Type B pancreatic cell (in vitro differentiated cells): Measurements from ENCODE around the gene DGKG. TPM values are rescaled to one million over a fixed set of nuclear protein-coding genes. Genes with fewer than 3 reads are reported as not detected.

Experiments used
- DNase-seq: peaks from one replicate; pipeline ENCODE4 v3.0.0; 2021; ENCODE audit warnings: mixed read lengths; ENCODE audit not compliant: unreplicated experiment; ENCODE audit errors: extremely low spot score
- H3K27ac Mint-ChIP-seq: 2 replicates; pipeline ENCODE4 v1.8.0; 2021; ENCODE audit warnings: mild to moderate bottlenecking, mixed read lengths
- H3K27me3 Mint-ChIP-seq: 2 replicates; pipeline ENCODE4 v1.8.0; 2021; ENCODE audit warnings: mixed read lengths
- H3K36me3 Mint-ChIP-seq: 2 replicates; pipeline ENCODE4 v1.8.0; 2021; ENCODE audit warnings: mixed read lengths
- H3K4me1 Mint-ChIP-seq: one replicate; pipeline ENCODE4 v1.8.0; 2021; ENCODE audit warnings: mixed read lengths; ENCODE audit not compliant: unreplicated experiment
- H3K4me3 Mint-ChIP-seq: 2 replicates; pipeline ENCODE4 v1.8.0; 2021; ENCODE audit warnings: mild to moderate bottlenecking, mixed read lengths
- H3K9me3 Mint-ChIP-seq: 2 replicates; pipeline ENCODE4 v1.8.0; 2021; ENCODE audit warnings: mixed read lengths
- total RNA-seq: library from RNA; stranded (reverse); gene quantifications from 2 replicates; pipeline ENCODE4 v1.2.1, GENCODE V29; 2021; ENCODE audit warnings: low replicate concordance
- TF ChIP-seq, protein P1 (sequence below): fragments of 200-600 bp; sonication (generic); conservative IDR thresholded peaks from 2 replicates; pipeline ENCODE4 v1.5.0; 2021; ENCODE audit warnings: antibody characterized with exemption, mild to moderate bottlenecking

DGKG gene
- total RNA-seq, 1 donor from 2014 or later, result 11.6 TPM

DNA sequence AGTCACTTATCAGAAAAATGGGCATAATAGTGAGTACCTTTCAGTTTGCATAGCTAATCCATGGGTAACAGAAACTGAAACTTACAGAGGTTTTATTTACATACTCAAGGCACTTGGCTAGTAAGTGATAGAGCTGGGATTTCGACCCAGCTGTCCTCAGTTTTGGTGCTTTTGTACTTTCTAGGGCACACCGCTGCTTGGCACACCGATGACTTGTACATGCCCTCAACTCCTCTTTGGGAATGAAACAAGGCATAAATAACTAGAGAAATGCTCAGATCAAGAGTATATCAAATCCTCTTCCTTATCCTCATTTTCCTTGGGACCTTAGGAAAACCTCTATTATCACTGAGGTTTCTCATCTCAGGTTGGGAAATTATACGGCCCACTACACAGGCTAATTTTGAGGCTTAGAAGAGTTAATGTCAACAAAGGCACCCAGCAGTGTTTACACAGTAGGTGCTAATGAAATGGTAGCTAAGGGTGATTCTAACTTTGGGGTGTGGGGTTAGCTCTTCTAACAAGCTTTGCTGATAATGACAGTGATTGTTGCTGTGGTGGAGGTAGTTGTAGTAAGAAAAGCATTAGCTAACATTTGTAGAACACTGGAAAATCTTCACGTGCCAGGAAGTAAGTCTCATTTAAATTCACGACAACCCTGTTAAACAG is 20.3 kb upstream of the DGKG start:
- no peak overlapping the region for H3K4me3 Mint-ChIP-seq
- H3K9me3 Mint-ChIP-seq, result peaks cover 10% of the 10 kb centered on the region
- H3K27ac Mint-ChIP-seq, result no peak overlapping the region
- TF ChIP-seq, protein P1, sequence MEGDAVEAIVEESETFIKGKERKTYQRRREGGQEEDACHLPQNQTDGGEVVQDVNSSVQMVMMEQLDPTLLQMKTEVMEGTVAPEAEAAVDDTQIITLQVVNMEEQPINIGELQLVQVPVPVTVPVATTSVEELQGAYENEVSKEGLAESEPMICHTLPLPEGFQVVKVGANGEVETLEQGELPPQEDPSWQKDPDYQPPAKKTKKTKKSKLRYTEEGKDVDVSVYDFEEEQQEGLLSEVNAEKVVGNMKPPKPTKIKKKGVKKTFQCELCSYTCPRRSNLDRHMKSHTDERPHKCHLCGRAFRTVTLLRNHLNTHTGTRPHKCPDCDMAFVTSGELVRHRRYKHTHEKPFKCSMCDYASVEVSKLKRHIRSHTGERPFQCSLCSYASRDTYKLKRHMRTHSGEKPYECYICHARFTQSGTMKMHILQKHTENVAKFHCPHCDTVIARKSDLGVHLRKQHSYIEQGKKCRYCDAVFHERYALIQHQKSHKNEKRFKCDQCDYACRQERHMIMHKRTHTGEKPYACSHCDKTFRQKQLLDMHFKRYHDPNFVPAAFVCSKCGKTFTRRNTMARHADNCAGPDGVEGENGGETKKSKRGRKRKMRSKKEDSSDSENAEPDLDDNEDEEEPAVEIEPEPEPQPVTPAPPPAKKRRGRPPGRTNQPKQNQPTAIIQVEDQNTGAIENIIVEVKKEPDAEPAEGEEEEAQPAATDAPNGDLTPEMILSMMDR, result no peak
- DNase-seq, result no peak
- H3K4me1 Mint-ChIP-seq, result peaks cover 4% of the 10 kb centered on the region
- peaks cover 28% of the 10 kb centered on the region for H3K27me3 Mint-ChIP-seq
- no peaks in the 10 kb centered on the region for H3K36me3 Mint-ChIP-seq

DNA sequence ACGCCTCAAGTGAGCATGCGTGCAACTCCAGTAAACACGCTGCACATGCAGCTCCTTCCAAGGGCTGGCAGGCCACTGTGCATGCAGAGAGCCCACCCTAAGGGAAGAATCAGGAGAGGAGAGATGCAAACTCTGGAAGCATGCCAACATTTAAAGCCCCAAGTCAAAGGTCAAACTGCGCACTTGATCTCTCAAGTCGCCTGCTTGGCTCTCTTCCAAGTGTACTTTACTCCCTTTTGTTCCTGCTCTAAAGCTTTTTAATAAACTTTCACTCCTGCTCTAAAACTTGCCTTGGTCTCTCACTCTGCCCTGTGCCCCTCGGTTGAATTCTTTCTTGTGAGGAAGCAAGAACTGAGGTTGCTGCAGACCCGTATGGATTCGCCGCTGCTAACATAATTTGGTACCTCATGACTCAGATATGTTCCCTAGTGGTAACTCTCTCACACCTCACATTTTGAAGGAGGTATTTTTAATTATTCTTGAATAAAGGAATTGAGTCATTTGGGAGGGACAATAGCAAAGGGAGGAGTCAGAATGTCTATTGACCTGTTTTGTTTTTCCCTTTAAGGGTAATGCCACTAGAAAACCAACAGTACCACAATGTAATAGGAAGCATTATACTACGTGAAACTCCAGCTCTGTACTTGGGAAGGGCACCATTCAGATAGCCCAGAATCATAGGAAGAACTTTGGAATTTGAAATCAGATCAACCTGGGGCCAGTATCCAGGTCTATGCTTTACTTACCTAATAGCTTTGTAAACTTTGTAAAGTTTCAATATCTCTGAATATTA is 19.6 kb upstream of the DGKG start:
- Mint-ChIP-seq H3K27ac (peak overlapping the region; percentile 24), H3K4me1 (peaks cover 4% of the 10 kb centered on the region), H3K36me3 (no peaks in the 10 kb centered on the region), H3K9me3 (peaks cover 10% of the 10 kb centered on the region), H3K4me3 (no peak overlapping the region), H3K27me3 (peaks cover 31% of the 10 kb centered on the region)
- no peak for DNase-seq
- TF ChIP-seq, protein P1, result no peak

GRCh38 chr3:186380622-186381380 is 18.8 kb upstream of the DGKG start:
- TF ChIP-seq, protein P1, result no peak
- H3K27ac Mint-ChIP-seq, result no peak overlapping the region
- H3K27me3 Mint-ChIP-seq, result peaks cover 33% of the 10 kb centered on the region

GRCh38 chr3:186375443-186375842 is 13.4 kb upstream of the DGKG start:
- Mint-ChIP-seq H3K4me1 (peaks cover 6% of the 10 kb centered on the region), H3K4me3 (no peak overlapping the region), H3K27ac (no peak overlapping the region), H3K9me3 (peaks cover 10% of the 10 kb centered on the region), H3K36me3 (no peaks in the 10 kb centered on the region), H3K27me3 (peaks cover 47% of the 10 kb centered on the region)
- no peak for DNase-seq
- TF ChIP-seq, protein P1, result no peak

More at GRCh38 chr3:186380622-186381380, 18.8 kb upstream of the DGKG start:
- Mint-ChIP-seq H3K36me3 (no peaks in the 10 kb centered on the region), H3K9me3 (peaks cover 10% of the 10 kb centered on the region), H3K4me1 (peaks cover 9% of the 10 kb centered on the region), H3K4me3 (no peak overlapping the region)
- DNase-seq, result no peak

DNA sequence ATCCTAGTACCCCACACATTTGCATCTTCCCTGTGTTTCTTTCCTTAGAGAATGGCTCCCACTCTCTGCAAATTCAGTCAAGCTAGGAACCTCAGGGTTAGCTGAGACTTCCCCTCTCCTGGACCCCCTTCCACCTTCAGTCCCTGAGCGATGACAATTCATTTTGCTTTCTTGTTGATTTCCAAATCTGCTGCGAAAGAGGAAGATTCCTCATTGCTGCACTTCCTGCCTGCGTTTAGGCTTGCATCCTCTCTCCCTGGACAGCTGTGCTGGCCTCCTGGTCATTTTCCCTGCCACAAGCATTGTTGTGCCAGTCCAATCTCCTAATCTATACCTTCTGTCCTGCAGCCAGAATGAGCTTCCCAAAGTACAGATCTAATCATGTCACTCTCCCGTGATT is 12.3 kb upstream of the DGKG start:
- H3K27ac Mint-ChIP-seq, result no peak overlapping the region
- TF ChIP-seq, protein P1, result no peak
- H3K4me3 Mint-ChIP-seq, result no peak overlapping the region
- DNase-seq, result no peak
- peaks cover 57% of the 10 kb centered on the region for H3K27me3 Mint-ChIP-seq
- peaks cover 10% of the 10 kb centered on the region for H3K9me3 Mint-ChIP-seq
- H3K4me1 Mint-ChIP-seq, result peaks cover 4% of the 10 kb centered on the region
- H3K36me3 Mint-ChIP-seq, result no peaks in the 10 kb centered on the region
